ENCODE measurements around the gene TCF20.

The TCF20 gene

DNA sequence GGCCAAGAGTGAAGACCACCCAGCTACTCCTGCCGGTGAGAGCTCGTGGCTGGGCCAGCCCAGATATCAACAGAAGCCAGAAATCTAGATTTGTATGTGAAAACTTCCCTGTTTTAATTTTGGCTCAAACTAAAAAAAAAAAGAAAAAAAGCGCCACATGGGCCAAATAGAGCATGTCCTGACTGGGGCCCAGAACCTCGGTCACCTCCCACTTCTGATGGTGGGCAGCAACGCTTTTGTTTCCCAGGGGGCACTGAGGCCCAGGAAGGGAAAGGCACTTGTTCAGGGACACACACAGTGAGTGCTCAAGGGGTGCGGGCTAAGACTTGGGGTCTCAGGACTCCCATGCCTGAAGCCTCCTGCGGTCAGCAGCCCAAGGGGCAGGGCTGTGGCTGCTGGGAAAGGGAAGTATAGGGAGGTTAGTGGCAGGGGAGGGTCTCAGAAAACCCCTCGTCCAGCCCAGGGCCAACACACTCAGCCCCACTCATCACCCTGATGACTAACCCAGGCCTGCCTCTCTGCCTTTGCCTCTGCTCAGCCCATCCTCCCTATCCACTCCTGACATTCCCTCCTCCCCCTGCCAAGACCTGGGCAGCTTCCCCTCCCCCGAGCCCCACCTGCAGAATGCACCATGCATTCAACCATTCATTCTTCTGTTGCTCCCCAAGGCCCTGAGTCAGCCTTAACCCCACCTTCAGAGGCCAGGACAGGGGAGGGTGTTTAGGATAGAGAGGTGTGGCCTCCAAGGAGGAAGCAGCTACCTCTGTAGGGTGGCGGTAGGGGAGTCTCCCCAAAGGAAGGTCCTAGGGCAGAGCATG, 30.0 kb upstream of the TCF20 start:
- peak; percentile 49 for DNase-seq

DNA sequence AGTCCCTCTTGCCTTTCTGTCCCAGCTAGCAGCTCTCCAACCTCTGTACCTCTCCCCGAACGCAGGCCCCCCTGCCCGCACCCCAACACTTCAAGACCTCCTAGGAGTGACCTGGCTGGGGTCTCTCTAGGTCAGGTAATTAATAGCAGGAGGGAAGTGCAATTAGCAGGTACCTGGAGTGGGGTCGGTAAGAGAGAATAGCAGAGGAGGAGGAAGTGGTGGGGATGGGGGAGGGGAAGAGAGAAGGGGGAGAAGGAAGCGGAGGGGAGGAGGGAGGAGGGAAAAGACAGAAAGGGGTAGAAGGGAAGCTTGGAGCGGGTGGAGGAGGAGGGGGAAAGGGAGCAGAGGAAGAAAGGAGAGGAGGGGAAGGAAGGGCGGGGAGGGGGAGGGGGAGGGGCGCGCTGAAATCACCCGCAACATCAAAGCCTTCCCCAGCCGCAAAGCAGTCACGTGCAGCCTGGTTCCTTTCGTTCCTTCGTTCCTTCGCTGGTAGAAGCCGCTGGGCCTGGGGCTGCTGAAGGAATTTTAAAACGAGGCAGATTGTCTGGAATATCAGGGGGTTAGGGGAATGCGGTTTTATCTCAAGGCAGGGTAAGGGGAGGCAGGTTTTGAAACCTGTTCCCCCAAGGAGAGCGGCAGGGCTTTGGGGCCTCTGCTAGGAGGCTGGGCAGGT, 29.3 kb upstream of the TCF20 start:
- DNase-seq: peak; percentile 50

DNA sequence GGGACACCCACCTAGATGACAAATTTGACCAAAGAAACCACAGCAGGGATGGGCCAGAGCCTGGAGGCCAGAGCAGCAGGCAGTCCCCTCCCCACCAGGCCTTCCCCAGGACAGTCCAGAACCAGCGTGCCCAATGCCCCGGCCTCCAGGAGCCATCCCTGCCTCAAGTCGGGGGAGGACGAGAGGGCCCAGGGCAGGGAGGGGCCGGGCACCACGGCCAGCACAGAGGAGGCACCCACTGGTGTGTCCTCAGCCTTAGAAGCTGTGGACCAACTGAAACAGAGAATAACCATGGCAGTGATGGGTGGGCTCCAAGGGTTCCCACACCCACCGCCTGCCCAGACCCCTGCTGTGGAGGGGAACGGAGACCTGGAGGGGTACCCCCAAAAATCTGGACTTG, 28.3 kb upstream of the TCF20 start:
- DNase-seq: no peak

DNA sequence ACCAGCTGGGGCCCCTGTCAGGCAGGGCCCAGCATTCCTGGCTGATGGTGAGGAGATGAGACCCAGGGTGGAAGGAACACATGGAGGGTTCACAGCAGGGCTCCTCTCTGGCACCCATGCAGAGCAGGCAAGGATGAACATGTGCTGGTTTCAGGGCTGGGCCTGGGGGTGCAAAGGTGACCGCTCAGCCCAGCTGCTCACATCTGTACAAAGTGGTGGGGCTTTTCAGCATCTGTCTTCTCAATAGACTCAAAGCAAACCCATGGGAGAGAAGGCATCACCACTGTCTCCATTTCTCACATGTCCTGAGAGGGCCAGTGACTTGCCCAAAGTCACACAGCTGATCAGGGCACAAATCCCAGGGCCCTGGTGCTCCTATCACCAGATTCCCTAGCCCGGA, 27.3 kb upstream of the TCF20 start:
- no peak for DNase-seq

DNA sequence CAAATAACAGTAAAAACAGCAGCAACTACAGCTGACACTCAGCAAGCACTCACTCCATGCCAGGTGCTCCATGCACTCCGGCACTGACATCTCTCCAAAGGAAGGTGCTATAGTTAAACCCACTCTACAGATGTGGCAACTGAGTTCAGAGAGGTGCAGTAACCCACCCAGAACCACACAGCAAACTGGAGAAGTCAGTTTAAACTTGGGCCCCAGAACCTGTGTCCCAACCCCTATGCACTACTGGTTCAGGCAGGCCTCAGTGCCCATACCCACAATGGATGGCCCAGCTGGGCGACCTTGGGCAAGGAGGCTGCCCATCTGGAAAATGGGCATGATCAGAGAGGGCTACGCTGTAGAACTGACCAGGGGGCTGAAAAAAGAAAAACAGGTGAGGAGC, 26.4 kb upstream of the TCF20 start:
- DNase-seq: no peak

DNA sequence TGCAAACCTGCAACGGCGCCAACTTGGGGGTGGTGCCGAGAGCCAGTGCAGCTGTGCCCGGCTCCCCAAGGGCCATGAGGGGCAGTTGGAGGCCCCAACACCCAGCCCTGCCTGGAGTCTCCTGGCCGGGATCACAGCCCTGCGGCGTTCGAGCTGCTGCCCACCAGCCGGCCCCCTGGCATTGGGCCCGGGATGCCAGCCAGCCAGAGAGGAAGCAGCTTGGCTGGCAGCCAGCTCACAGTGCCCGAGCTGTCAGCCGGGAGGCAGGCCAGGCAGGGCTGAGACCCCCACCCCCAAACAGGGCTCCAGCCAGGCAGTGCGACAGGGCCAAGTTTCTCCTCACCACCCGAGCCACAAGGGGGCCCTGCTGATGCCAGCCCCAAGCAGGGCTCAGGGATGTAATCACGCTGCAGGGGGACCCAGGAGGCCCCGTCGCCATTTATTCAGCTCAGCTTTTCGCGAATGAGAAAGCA, 26.0 kb upstream of the TCF20 start:
- DNase-seq: no peak

DNA sequence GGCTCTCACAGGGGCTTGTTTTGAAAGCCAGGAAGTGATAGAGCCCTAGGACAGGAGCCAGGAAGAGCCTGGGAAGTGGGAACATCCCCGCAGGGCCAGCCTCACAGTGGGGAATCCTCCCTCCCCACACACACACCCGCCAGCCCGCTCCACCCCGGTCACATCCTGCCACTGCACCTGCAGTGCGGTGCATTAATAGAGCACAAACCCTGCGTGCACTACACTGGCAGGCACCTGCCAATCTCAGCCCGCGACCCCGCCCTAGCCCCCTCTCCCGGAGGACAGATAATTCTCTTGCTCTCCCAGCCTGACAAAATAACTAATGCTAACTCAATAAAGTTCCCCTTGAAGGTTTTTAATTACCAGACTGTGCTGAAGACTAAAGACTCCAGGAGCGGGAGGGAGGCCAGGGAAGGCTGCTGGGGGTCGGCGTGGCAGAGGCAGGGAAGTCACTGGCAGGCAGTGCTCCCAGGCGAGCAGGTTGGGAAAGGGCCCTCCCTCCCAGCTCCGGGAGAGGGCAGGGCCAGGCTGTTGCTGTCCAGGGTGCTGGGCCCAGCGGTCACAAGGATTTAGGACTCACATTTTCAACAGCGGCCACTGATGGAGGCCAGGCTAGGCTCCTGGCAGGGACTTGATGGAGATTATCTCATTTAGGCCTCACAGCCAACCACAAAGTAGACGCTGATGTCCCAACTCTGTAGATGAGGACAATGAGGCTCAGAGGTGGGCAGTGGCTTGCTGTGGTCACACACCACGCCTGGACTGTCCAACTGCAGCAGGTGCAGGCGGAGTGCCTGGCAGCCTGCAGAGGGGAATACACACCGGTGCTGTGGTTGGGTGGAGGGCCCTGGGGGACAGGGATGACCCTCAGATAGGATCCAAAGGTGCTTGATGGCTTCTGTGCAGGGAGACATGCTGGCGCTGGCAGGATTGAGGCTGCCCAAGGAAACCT, 23.9 kb upstream of the TCF20 start:
- DNase-seq: no peak

DNA sequence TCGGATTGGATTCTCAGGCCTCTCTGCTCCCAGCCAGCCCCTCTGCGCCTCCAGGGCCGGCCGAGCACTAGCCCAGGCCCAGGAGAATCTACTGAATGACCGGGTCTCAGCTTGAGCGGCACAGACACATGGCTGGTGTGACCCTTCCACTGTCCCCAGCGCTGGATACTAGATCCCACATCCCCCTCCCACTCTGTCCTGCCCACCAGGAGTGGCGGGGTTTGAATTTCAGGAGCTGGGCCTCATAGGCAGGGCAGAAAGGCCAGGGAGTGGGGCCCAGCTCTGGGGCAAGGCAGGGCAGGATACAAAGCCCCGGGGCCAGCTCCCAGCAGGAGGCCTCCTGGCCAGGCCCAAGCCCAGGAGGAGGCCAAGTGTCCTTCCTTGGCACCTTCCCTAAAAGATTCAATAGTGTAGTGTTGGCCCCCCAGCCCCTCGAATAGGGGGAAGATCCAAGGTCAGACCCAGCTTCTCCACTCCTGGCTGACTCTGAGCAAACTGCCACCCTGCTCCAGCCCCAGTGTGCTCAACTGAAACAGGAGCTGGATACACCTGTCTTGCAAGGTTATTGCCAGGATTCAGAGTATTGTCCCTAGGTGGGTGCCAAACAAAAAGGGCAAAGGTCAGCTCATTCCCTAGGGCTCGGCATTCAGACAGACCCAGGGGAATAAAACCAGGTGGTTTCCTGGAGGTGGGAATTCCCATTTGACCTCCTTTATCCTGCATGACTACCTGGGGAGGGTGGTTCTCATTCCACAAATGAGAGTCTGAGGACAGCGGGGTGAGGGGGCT, 22.5 kb upstream of the TCF20 start:
- no peak for DNase-seq

DNA sequence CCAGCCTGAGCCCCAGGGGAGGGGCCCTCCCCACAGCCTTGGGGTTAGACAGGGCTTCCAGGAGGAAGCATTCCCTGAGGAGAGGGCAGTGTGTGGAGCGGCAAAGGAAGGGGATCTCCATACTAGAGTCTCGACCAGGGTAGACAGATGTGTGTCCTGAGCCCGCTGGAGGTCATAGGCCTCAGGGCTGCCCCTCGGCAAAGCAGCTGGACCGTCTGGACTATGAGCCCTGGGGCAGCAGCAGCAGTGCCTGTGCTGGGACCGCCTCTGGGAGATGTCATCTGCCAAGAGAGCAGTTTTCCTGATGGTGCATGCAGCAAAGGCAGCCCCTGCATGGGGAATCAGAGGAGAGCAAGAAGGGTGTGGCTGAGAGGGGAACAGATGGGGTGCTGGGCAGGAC, 20.8 kb upstream of the TCF20 start:
- DNase-seq: no peak

DNA sequence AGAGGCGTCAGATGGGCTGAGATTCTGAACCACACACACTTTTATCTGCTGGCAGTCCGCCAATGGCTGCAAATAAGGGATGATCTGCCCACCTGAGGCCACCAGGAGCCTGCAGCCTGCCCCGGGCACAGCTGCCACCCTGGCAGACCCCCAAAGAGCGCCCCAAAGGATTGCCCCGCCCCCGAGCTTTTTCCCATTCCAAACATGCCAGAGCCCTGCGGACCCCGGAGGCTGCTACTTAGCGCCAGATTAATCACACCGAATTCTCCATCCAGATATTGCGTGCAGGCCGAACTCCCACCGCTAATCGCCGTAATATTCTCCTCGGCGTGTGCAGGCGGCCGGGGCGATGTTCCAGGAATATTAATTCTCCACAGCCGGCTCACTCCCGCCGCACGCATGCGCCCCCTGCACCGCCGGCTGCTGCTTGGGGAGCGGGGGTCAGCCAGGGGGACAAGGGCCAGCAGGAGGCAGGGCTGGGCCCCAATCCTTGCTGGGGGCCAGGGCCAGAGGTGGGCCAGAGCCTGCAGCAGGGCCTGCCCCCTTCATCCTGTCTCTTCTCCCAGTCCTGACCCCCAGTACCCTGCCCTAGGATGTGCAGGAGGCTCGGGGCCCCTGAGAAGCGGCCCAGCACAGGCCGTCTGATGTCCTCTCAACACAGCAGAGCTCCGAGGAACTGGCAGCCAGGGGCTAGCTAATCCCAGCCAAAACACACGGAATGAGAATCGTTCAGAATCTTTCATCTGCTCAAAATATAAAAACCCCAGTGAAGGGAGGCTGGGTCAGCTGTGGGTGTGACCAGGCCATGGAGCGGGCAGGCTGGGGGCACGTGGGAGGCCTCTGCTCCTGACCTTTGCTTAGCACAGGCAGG, 19.5 kb upstream of the TCF20 start:
- no peak for DNase-seq

DNA sequence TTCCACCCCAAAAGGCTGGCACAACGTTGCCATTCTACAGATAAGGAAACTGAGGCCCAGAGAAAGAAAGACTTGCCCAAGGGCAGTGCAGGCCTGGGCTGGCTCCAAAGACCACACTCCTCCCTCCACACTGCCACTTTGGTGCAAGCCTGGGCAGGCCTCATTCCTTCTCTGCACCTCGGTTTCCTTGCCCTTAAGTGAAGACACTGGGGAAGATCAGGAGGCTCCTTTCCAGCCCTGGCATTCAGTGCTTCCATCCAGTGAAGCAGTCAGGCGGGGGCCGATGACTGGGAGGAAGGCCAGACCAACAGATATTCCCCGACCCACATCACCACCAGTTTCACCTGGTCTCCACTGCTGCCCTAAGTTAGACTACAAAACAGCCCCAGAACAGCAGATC, 18.3 kb upstream of the TCF20 start:
- no peak for DNase-seq

DNA sequence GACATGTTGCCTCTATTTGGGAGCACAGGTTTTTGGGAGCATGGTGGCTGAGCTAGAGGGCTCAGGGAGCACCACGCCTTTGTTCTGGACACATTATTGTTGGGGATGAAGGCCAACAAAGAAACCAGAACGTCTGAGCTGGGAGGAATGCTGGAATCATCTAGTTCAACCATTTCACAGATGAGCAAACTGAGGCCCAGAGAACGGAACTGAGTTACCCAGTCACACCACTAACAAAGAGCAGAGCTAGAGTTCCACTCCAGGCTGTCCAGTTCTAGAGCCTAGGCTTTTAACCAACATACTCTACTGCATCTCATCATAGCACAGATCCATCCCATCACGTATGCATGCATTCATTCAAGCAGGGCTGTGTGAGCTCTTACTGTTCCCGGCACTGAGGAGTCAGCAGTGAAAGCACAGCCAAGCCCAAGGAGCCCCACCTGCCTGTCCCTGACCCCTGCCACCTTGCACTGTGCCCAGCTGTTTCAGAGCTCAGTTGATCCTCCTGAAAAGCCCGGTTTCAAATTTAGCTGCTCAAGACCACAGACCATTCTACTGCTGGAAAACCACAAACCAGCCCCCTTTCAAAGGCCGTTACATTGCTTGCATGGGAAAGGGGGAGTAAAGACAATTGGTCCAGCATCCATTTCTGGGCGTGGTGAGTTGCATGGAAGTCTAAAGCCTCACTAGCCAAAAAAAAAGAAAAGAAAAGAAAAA, 16.9 kb upstream of the TCF20 start:
- DNase-seq: no peak

DNA sequence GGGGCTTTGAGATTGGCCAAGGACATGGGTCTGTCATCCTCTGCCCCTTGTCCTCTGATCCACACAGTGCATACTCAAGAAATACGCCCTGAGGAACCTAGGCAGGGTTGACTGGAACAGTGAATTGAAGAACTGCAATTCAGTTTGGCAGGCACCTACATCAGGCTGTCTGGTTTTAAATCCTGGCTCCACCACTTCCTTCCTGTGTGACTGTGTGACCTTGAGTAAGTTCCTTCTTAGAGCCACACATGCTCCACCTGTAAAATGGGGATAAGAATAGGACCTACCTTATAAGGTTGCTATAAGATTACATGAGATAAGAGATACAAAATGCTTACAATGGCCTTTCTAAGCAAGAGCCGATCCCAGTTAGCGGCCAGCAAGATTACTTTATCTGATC, 15.8 kb upstream of the TCF20 start:
- DNase-seq: no peak

DNA sequence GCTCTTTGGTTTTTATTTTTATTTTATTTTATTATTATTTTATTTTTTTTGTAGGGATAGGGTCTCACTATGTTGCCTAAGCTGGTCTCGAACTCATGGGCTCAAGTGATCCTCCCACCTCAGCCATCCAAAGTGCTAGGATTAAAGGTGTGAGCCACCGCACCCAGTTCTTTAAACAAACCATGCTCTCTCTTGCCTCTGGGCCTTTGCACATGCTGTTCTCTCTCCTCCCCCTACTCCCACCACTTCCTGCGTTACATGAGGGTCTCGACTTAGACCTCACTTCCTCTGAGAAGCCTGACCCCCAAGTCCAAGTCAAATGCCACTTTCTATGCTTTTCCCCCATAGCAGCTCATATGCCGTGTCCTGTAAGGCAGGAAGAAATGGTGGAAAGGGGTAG, 15.2 kb upstream of the TCF20 start:
- no peak for DNase-seq

DNA sequence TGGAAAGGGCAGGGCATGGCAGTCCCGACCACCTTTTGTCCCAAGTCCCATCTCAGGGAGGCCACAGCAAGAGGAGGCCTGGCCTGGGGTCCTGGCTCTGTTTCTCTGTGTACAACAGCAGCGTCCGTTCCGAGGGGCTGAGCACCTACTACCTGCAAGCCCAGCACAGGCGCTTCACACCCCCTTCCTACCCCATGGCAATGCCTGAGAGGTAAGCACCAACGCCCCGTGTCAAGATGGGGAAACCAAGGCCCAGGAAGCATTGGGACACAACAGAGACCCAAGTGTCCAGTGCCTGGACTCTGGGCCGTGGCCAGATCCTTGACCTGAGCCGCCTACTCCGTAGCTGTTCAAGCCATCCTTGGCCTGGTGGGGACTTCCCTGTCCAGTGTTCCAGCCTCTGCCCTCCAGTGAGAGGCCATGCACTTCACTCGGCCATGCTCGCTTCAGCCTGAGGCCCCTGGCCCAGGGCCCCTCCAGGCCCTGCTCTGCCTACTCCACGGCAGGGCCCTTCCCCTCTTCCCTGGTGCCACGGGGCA, 14.3 kb upstream of the TCF20 start:
- DNase-seq: no peak

DNA sequence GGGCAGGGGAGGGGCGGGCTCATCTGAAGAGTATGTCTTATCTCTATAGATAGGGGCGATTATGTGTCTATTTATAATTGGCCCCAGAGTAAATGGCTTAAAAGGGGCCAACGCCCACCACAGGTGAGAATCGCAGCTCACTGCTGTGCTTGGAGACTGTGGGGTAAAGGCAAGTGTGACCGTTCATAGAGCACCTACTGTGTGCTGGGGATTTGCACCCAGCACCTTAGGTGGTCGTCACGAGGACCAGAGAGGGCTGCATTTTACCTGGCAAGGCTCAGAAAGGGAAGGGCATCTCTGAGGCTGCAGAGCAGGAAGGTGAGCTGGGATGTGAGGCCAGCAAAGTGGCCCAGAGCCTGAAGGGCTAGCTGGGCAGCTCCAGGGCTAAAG, 13.7 kb upstream of the TCF20 start:
- DNase-seq: no peak

DNA sequence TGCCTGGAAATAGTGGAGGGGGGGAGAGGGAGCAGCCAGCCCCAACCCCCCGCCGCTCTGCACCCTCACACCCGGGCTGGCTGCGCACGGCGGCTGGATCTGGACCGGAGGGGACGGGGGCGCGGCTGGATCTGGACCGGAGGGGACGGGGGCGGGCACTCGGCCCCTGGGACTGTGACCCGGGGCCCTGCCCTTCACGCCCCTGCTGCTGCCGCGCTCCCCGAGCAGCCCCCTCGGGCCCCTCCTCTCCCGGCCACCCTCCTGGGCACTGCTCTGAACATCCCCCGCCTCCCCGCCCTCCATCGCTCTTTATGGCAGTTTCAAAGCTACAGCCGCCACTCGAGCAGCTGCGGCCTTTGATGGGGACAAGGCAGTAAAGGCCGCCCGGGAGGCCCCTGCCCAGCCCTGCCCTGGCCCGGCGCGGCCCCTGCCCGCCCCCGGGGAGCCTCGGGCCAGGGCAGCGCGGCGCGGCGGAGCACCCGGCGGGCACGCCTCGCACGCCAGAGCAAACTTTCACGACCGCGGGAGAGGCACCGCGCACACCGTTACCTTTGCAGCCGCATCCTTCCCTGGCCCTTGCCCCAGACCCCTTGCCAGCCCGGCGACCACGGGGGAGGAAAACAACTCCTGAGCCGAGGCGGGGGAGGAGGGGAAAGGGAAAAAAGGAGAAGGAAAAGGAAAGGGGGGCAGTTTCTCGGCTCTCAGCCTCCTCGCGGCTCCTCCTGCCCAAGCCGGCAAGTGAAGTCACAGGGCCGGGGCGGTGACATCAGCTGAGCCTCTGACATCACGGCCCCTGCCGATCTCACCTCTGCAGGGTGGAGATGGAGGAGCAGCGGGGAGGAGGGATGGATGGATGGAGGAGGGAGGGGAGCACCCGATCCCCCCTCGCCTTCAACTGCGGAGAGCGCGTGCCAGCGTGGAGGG, 13.1 kb upstream of the TCF20 start:
- peak; percentile 60 for DNase-seq

DNA sequence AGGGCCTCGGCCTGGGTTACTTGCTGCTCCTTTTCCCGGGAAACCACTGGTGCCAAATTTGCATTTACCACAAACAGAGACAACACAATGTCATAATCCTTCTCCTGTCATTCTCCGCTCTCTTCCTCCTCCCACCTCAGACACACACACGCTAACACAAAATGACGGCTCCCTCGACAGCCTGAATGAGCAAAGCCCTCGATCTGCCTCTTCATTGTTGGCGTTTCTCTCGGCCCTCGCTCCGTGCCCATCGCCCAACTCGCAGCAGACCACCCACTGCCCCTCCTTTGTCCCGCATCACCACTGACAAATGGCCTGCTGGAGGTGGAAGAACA, 12.5 kb upstream of the TCF20 start:
- no peak for DNase-seq

DNA sequence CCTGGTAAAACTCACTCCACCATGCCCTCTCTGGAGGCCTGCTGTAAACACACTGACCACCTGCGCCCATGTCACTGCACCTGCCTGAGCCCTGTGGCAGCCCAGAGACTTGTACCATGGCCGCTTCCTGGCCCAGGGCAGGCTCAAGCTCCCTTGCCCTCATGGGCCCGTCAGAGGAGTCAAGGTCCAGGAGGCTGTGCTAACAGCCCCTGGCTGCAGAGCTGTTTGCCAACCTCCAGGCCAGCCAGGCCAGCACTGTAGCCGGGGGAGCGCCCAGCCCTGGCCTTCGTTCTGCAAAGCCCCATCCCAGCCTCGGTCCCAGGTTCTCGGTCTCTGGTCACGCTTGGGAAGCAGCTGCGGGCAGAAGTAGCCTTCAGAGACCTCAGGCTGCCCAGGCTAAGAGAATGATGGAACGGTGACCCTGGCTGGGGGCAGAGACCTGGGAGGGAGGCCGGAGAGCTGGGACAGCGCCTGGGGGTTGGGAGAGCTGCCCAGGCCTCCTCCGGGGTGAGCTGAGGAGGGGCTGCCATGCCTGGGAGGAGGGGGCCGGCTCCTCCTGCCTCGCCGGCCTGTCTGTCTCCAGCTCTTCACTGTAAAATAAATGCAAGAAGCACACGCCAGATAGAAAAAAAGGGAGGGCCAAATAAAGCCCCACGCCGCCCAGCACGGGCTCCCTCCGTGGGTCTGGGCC, 11.9 kb upstream of the TCF20 start:
- no peak for DNase-seq
